Lung microvascular endothelial cell (primary cell): ENCODE results near the gene EIF1AD. TPM values are rescaled to one million over a fixed set of nuclear protein-coding genes. Genes with fewer than 3 reads are reported as not detected.
"Not testable (repeated sequence)": the region's sequence is repeated elsewhere in the genome, so short reads cannot be mapped to it uniquely, and the experiment has no call there.

ENCODE experiments used
- DNase-seq, 2 donors: peaks; one replicate each; pipeline versions ENCODE4 v3.0.0 to v3.0.0-alpha.2; 2010; ENCODE audit warnings: low read depth in 2 of 2
- total RNA-seq: library from RNA; depleted of rRNA; stranded (reverse); fragments of >200 nt; gene quantifications from 2 replicates; pipeline ENCODE4 v1.2.1, GENCODE V29; 2014

Gene EIF1AD
- total RNA-seq, 1 donor from 2014 or later, result 21.8 TPM

DNA sequence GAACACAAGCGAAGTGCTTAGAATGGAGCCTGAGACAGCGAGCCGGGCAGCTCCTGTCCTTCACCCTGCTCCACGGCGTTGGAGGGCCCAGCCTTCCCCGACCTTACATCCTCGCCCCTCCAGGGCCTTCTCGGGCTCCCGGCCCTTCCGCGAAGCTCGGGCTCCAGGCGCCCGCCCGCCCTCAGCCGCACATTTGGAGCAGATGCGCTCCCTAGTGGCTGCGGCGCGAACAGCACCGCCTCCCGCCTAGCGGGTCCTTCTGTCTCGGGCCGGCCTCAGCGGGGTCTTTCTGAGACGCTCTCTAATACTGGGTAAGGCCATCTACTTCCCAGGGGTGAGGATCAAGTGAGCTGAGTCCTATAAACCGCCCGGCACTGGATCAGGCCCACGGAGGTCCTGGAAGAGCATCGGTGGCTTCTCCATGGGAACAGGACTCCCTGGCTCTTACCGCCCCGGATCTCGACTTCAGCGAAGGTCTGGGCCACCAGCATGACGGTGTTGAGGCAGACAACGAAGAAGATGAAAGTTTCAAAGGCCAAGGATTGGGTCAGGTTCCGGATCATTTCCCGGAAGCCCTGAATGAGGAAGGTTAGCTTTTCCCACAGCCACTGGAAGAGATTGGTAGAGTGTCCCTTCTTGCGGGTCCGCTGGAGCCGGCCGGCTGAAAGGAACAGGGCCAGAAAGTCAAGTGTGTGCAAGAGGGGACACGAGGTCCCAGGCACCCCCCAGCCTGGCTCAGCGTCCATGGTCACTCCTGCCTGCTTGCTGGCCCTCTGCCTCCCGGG, 20.6 kb upstream of the EIF1AD start:
- DNase-seq, result peak; percentile 60 to 66

DNA sequence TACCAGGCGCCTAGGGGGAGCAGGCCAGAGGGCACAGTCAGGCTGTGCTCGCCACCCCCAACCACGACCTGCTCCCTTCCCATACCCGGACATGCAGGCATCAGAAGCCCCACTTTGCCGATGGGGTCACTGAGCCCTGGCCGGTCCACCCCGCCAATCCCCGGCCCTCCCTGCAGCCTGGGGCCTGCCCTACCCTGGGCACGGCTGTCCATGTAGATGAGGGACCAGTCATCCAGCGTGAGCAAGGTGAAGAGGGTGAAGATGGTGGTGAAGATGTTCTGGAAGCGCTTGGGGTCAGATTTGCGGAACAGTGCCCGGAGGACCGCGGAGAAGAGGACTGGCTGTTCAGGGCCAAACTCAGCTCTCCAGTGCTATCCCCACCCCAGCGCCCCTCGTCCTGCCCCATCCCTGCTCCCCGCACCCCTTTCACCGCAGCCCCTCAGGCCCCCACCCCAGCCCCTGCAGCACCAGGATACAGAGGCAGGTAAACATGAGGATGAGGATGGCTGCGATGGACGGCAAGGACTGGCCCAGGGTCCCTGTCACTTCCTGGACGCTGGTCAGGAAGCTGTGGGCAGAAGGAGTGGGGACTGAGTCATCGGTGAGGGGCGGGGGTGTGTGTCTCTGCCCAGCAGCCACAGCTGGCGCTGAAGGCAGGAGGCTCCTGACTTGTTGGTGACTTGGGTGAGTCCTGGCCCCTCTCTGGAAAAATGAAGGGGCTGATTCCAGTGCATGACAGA, 18.8 kb upstream of the EIF1AD start:
- peak; percentile 72 to 85 for DNase-seq

DNA sequence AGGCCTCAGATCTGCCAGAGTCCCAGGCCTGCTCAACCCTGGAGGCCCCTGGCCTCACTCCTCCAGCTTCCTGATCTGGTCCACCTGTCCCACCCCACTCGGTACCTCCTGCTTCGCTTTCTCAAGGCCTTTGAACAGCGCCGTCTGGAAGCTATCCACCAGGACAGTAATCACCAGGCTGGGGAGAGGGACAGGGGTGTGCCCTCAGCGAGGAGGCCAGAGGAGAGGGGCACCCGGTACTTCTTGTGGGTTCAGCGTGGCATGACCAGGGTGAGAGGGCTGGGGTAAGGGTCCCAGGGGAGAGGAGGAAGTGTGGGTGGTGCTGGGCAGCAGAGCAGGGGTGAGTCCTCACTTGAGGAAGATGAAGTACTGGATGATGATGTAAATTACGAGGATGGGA, 18.3 kb upstream of the EIF1AD start:
- no peak for DNase-seq

DNA sequence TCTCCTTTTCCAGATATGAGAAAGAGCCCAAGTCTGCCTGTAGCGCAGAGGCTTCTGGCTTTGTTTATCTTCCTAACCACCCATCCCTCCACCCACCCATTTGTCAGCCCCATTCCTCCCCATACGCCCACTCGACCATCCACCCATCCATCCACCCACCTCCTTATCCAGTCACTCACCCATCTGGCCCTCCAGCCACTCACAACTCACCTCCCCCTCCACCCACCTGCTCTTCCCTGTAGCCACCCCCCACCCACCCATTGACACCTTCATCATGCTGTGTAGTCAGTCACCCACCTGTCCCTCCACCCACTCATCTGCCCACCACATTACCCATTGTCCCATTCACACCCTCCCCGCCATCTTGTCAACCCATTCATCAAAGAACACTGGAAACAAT, 15.4 kb upstream of the EIF1AD start:
- no peak for DNase-seq

DNA sequence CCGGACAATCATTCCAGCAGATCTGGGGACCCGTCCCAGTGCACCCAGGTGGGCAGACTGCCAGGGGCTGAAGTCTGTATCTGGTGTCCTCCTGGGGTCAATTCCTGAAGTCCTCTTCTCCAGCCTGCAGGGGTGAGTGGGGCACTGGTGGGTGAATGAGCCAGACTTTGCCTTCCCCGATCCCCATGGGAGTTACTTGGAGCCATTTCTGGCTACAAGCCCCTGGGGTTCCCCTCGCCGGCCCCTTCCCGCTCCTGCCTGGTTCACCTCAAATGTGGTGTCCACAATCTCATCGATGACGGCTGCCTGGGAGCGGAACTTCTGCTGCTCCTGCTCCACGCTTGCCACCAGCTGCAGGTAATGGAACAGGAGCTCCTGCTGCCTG, 14.8 kb upstream of the EIF1AD start:
- no peak for DNase-seq

DNA sequence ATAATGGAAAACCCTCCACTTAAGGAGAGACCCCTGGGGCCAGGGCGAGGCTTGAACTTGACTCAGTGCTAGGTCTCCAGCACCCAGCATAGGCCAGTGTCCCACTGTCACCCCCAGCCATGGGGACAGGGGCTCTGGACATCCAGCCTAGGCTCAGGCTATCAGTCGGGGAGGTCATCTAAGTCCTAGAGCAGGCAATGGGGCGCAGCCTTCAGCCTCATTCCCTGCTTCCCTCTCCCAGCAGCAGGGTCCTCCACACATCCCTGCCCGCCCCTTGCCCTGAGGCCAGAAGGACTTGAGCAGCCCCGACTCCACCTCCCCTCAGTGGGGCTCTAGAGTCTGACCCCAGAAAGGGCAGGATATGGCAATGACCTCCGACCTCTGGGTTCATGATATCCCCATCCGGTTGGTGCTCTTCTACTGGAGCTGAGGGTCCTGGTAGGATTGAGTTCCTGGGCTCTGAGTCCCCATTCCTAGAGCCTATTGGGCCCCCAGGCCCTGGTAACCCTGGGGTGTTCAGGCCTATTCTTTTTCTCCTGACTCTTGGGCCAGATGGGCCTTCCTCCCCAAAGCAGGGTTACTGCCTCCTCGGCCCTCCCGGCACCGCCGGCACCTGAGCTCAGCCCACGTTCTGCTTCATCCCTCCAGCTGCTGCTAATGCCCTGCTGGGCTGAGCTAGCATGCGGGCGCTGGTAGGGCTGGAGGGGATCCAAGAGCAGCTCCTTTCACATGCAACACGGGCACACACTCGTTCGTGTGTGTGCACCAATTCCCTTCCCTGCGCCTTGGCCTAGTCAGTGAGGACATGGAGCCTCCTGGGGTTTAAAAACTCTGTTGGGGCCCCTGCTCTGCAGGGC, 14.2 kb upstream of the EIF1AD start:
- DNase-seq, result no peak

DNA sequence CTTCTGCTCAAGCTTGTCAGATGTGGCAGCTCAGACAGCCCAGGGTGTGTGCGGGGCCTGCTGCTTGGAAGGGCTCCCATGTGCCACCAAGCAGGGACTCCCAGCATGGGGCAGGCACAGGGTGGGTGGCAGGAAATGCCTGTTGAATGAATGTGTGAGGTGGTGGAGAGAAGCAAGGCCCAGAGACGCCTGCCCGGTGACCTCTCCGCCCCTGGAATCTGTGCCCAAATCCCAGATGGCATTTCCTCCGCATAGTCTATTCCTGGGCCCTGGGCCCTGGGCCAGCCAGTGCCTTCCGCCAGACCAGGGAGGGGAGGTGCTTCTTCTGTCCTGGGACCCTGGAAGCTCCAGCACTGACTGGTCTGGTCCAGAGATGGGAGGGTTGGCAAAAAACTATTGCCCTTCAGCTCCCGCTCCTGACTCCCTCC, 13.5 kb upstream of the EIF1AD start:
- DNase-seq, result peak; percentile 48 to 58

DNA sequence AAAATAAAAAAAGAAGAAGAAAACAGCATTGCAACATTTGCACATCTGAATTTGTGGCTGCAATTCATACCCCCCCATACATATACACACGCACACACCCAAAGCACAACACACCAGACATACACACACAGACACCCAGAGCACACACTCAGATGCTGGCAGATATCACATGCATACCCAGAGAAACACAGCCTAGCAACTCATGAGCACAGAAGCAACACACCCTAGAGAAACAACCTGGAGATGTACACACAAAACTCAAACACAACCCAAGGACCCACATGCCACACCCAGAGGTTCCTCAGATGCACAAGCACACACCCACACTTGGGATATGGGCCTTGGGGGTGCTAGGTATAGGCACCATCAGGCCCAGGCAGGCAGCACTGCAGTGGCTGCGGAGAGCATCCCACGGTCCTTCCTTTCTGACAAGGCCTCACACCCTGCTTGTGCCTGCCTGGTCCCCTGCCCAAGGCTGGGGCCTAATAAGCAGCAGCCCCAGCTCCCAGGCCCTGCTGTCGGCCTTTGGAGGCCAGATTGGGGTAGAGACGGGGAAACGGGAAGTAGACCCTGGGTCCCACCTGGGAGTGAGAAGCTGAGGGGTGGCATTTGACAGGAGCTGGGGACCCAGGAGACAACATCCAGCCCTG, 13.0 kb upstream of the EIF1AD start:
- no peak for DNase-seq

DNA sequence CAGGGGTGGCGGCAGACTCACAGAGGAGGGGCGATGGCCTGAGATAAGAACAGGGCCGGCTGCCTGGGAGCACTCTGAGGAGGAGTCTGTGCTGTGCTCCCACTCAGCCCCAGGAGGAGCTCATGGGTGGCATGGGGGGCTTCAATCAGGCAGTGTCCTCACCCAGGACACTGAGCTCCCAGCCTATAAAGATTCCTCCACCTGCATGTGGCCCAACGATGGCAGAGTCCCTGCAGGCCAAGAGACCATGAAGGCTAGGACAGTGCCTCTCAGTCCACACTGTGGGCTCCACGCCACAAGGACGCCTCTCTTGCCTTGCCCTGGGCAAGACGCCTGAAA, 11.8 kb upstream of the EIF1AD start:
- DNase-seq, result no peak

DNA sequence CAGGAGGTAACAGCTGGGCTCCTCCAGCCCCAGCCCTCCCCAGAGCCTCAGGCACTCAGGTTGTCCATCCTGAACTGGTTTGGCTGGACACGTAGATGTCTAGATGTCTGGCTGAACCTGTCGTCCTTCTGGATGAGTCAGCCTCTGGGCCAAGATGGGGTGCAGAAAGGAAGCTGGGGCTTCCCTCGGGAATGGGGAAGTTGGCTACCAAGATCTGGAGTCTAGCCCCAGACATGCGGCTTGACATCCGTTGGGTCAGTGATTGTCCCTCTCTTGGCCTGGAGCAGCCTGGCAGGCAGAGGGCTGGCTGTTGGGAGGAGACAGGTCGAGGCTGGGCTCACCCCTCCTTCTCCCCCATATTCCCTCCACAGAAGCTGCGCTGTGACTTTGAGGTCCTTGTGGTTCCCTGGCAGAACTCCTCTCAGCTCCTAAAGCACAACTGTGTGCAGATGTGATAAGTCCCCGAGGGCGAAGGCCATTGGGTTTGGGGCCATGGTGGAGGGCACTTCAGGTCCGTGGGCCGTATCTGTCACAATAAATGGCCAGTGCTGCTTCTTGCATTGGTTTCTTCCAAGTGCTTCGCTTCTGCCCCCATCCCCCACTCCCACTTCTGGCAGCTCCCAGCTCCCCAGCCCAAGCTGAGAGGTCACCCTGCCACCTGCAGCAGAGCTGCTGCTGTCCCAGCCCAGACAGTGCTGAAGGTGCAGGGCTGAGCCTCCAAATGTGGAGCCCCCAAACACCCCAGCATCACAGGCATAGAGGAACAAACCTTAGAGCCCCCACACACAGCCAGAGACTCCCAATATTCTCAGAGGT, 11.2 kb upstream of the EIF1AD start:
- DNase-seq, result peak in 1 of 2 donors; percentile 41

DNA sequence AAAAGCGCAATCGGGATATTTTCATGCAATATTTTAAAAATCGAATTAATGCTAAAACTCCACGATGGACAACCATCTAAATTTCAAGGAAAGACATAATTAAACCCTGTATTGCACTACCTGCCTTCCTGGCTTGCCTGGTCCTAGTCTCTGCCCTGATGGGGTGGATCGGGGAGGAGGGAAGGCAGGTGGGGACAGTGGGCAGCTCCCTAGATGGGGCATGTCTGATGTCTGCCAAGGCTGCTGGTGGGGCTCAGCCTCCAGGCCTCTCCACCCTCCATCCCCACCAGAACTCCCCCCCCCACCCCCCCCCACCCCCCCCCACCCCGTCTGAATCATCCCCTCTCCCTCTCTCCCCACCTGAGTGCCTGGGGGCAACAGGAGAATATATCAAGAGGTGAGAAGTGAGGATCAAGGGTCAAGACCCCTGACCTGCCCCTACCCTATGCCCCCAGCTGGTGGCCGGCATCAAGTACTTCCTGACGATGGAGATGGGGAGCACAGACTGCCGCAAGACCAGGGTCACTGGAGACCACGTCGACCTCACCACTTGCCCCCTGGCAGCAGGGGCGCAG, 10.5 kb upstream of the EIF1AD start:
- DNase-seq, result no peak

DNA sequence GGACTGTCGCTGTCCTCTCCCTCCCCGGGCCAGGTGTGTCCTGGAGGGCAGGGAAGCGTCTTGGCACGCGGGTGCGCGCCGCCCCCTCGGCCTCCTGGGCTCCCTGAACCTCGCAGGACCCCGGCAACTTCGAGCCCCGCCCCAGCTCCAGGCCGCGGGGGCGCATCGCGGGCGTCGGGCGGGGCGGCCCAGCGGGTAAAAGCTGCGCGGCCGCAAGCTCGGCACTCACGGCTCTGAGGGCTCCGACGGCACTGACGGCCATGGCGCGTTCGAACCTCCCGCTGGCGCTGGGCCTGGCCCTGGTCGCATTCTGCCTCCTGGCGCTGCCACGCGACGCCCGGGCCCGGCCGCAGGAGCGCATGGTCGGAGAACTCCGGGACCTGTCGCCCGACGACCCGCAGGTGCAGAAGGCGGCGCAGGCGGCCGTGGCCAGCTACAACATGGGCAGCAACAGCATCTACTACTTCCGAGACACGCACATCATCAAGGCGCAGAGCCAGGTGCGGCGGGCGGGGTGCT, 9.9 kb upstream of the EIF1AD start, which contains the start of gene CST6:
TSS of gene CST6 (plus strand) at position 224 of the 519 bp plus-strand sequence. CDS start at position 261, 37 bp downstream.
- no peak for DNase-seq

DNA sequence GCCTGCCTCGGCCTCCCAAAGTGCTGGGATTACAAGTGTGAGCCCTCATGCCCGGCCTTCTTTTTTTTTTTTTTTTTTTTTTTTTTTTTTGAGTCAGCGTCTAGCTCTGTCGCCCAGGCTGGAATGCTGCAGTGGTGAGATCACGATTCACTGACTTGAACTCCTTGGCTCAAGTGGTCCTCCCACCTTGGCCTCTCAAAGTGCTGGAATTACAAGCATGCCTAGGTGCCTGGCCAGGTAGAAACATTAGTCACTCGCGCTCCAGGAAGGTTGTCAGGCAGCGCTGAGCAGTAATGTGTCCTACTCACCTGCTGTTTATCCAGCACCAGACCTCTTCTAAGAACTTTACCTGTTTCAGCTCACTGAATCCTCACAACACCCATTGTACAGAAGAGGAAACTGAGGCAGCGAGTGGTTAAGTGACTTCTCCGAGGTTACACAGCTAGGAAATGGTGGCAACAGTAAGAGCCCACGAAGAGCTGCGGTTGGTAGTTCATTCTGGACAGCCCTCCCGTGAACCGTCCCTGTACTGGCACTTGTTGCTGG, 9.4 kb upstream of the EIF1AD start:
- peak in 1 of 2 donors; percentile 37 for DNase-seq

DNA sequence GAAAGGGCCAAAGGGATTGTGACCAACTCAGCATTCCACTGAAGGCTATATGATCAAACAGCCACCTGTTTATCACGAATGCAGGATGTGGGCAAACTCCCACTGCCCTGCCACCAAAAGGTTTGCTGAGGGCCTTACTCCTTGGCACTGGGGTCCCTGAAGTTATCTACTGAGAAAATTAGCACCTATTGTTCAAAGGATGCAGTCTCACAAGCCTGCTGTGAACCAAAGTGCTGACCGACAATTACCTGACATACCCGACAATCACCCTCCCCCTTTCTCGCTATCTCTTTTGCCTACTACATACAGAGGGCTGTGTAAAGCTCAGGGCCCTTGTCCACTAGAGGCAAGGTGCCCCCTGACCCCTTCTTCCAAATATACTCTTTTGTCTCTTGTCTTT, 8.1 kb upstream of the EIF1AD start:
- not testable (repeated sequence) for DNase-seq

DNA sequence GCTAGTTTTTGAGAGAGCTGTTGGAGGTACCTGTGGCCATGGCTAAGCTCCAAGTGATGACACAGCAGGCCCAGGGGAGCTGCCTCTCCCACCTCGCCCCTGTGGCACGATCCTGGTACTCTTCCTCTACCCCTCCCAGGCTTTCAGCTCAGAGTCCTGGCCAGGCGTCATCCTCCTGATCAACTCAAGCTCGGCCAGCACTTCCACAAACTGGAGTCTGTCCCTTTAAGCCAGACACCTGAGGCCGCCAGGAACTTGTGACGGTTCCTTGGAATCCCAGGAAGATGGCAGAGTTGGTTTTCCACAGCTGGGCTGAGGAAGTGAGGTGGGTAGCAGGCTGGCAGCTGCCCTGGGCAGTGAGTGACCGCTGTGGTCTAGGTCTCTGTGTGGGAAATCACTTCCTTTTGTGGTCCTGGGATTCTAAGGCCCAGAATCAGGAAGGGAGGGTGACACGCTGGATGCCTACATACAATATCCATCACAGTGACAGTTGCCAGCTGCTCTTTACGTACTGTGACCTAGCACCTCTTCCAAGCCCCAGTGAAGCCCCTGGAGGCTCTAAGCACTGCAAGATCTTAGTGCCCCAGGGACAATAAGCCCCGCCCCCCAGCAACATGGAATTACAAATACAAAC, 6.6 kb upstream of the EIF1AD start:
- DNase-seq, result no peak

DNA sequence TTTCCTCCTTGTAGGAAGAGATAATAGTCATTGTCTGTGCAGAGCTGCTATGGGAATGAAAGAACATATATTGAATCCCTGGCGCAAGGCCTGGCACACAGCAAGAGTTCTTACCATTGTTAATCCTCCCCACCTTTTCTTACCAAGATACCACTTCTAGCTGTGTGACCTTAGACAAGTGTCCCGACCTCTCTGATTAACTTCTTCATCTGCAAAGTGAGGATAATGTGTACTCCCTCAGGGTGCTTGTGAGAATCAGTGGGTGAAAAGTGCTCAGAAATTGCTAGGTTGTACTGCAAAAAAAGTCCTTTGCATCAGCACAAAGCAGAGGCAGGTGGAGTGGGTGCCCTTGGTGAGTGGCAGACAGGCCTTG, 6.1 kb upstream of the EIF1AD start:
- DNase-seq, result no peak

DNA sequence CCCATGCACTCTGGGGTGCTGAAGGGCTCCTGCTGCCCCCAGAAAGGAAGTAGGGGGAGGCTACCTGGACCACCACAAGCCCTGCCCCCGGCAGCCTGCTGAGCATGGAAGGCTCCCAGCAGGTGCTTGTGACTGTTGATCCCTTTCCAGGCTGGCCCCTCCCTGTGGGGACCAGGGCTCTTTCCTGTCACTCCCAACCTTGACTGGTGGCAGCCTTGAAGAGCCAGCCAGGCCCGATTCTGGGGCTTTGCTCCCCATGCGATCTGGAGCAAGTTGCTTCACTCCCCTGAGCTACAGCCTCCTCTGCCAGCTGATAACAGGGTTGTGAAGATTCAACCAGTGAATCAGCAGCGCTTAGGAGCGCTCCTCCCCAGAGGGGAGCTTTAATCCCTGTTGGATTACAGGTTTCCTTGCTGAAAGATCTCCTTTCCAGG, 5.3 kb upstream of the EIF1AD start:
- no peak for DNase-seq

DNA sequence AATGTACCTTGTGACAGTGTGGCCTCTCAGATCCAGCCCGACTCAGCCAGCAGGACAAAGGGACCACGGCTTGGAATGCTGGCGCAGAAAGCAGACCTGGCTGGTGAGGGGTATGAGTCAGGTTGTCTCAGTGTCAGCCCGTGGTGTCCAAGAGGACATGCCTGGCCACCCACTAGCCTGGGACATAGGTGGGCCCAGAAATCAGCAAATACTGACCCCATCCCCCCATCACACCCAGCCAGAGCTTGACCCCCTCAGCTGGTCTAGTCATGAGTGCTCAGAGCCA, 4.9 kb upstream of the EIF1AD start:
- DNase-seq, result no peak

DNA sequence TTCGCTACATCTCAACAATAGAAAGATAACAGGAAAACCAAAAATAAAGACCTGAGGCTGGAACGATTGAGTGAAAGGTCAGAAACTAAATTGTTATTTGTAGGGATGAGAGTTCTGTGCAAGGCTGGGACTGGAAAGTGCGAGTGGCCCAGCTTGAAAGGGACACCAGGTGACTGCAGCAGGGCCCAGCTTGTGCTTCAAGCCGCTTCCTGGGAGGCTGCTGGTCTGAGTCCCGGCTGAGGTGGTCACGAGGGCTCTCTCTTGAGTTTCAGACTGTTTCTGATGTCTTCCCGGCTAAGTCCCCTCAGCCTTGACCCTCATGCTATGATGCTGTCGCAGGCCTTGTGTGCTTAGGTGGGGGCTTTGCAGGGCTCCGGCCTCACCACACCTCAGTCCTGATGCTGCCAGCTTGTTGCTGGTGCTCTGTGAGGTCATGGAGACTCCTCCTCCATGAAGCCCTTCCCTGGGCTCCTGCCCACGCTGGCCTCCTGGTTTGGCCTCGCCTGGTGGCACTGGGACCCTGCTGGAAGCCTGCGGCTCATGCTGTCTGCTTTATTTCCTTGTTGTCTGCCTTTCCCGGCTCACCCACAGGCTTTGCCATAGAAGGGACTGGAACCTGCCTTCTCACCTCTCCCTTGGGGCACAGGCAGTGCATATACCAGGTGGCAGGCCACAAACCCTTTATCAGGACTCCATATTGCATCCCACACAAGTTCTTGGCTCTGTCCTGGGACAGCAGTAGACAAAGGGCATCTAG, 4.4 kb upstream of the EIF1AD start:
- no peak for DNase-seq
